CD4-positive, alpha-beta T cell treated with Interleukin-4 for 4 hours (primary cell): ENCODE measurements around the gene CYBB.
A peak's percentile ranks its signal among the peaks of the same experiment; 100 is the strongest.
"Not testable (repeated sequence)": the region's sequence is repeated elsewhere in the genome, so short reads cannot be mapped to it uniquely, and the experiment has no call there.

ENCODE experiments used
- DNase-seq: peaks from one replicate; pipeline ENCODE4 v3.0.0-alpha.2; 2020

CYBB gene

DNA sequence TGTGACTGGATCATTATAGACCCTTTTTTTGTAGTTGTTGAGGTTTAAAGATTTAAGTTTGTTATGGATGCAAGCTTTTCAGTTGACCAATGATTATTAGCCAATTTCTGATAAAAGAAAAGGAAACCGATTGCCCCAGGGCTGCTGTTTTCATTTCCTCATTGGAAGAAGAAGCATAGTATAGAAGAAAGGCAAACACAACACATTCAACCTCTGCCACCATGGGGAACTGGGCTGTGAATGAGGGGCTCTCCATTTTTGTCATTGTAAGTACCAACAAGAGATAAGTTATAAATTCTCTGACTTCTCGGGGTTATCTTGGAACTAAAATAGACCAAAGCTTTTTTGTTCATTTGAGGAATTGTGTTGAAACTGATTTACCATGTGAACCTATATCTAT lies at the start of gene CYBB:
CYBB (plus strand) TSS at position 203 of the 400 bp plus-strand sequence; CDS start at position 222, 19 bp downstream.
- DNase-seq = no peak

DNA sequence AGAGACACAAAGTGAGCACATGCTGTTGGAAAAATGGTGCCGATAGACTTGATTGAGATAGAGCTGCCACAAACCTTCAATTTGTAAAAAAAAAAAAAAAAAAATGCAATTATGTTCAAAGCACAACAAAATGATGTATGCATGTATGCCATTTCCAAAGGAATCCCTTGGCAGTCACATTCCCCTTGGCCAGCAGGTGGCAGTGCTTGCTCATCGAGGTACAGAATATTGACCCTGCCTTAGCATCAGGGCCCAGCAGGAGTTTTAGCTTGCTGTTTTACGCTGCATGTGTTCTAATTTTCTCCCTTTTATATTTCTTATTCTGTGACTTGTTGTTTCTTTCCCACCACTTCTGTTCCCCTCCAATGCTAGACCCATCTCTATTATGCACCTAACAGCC lies 34.5 kb upstream of the CYBB start:
- peak; percentile 71 for DNase-seq

GRCh38 chrX:37745835-37746217 lies 34.0 kb upstream of the CYBB start:
- DNase-seq = no peak

- peak; percentile 10 for DNase-seq
Measured at GRCh38 chrX:37746218-37746941, 33.5 kb upstream of the CYBB start.

- DNase-seq = no peak
Measured at GRCh38 chrX:37746951-37747350, 32.9 kb upstream of the CYBB start.

DNA sequence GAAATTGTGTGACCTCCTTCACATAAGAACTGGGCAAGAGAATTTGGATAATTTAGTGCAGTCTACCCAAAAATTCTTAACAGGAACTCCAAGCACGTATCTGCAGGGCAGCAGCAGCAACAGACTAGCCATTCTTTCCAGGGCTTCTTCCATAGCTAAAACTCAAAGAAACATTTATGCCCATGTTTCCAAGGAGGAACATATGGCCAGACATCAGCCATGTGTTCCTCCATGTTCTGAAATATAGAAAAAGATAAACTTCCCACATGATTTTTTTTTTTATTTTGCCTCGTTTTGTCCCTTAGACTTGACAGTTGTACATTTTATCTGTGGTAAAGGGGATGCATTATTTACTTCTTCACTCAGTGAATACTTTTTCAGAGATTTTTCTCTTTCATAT lies 27.6 kb upstream of the CYBB start:
- DNase-seq = no peak

- DNase-seq = no peak
Measured at GRCh38 chrX:37752936-37753335, 26.9 kb upstream of the CYBB start.

GRCh38 chrX:37753384-37753783 lies 26.5 kb upstream of the CYBB start:
- DNase-seq = no peak

- DNase-seq = no peak
Measured at GRCh38 chrX:37754516-37754915, 25.3 kb upstream of the CYBB start.

GRCh38 chrX:37755025-37755424 lies 24.8 kb upstream of the CYBB start:
- peak; percentile 40 for DNase-seq

DNA sequence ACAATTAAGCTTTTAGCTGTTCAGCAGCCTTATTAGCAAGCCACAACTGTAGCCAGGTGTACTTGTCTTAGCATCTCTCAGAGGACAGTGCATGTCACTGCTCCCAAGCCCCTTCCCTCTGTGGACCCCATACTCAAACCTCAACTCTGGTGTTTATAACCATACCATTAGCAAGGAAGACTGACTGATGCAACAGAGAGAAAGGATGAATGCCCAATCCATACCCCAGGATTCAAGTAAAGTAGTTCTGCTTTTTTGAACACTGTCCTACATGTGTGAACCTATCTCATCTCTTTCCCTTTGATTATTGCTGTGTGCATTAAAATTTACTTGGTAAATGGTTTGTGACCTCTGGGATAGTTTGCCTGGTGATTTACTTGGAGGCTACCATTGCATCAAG lies 22.8 kb upstream of the CYBB start:
- DNase-seq = no peak

- no peak for DNase-seq
Measured at GRCh38 chrX:37759351-37759750, 20.5 kb upstream of the CYBB start.

DNA sequence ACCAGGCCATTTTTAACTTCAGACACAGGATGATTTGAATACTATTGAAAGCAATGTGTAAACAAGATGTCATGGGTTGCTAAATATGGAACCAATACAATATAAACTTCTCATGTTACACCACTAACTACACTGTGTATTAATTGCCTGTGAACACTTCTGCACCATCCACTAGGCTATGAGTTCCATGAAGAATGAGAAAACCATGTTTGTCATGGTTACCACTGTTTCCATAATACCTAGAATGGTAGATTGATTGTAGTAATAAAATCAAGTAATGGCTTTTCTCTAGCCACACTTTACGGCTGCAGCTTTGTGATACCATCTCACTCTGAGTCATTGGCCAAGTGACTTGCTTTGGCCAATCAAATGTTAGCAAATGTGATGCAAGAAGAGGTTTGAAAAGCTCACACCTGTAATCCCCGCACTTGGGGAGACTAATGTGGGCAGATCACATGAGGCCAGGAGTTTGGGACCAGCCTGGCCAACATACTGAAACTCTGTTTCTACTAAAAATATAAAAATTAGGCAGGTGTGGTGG lies 19.9 kb upstream of the CYBB start:
- no peak for DNase-seq

- no peak for DNase-seq
Measured at GRCh38 chrX:37763400-37763799, 16.5 kb upstream of the CYBB start.

GRCh38 chrX:37765507-37765906 lies 14.4 kb upstream of the CYBB start:
- no peak for DNase-seq

DNA sequence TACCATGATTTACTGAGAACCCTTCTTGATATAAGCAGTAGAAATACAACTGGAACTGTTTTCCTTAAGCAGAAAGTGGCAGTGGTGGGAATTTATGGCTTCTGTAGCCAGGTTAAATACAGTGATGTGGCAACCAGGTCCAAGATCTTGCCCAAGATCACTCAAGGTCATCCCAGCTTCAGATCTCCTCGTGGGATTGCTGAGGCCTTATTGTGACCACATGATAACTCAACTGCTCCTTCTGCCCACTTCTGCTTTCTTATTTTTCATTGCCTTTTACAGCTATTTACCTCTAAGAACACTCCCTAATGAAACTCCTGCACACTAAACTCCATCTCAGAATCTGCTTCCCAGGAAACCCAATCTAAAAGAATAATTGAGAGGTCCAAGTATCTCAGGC lies 12.4 kb upstream of the CYBB start:
- no peak for DNase-seq

GRCh38 chrX:37768866-37769265 lies 11.0 kb upstream of the CYBB start:
- not testable (repeated sequence) for DNase-seq

DNA sequence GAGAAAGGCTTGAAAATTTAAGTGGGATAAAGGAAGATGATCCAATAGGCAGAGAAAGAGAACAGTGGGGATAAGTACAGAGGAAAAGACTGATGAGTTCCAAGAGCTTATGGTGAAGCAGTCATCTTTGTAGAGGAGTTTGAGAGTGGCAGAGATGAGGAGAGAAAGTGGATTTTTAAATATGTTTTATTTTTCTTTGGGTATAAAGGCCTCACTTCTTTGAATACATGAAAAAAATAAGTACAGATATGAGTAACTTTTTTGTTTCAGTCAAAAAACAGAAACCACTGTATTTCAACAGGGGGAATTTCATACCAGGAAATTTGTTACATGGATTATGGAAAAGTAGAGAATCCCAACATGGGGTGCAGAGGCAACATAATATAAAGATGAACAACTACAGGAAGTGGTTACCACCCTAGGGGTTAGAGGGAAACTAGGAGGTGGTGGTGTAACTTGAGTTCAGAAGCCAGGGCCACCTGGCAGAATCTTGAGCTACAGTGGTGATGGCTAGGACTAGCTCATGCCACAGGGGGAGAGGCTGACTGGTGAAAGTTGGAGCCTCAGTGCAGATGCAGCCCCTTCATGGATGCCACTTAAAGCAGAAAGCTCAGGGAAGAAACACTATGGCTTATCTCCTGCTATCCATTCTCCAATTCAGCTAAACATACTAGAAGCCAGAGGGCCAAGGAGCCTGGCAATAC lies 3.4 kb upstream of the CYBB start:
- DNase-seq = no peak

- no peak for DNase-seq
Measured at GRCh38 chrX:37776987-37777325, 2.9 kb upstream of the CYBB start.

DNA sequence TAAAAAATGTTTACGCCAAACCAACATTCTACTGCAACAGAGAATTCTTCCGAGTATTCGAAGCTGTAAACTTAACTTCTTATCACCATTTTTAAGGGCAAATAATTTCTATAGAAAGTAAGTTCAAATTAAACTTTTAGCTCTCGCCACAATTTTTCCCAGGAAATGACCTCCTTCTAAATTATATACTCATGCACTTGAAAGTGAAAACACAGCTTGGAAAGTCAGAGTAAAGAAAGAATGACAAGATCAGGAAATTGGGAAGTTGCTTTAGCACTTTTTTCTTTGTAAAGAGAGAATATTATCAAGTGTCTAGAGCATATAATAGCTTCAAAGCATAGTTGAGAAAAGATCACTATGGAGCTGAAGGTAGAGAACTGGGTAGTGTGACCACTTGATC lies 1.2 kb downstream of the CYBB start:
- no peak for DNase-seq

- no peak for DNase-seq
Measured at GRCh38 chrX:37781814-37782213, 2.0 kb downstream of the CYBB start.

DNA sequence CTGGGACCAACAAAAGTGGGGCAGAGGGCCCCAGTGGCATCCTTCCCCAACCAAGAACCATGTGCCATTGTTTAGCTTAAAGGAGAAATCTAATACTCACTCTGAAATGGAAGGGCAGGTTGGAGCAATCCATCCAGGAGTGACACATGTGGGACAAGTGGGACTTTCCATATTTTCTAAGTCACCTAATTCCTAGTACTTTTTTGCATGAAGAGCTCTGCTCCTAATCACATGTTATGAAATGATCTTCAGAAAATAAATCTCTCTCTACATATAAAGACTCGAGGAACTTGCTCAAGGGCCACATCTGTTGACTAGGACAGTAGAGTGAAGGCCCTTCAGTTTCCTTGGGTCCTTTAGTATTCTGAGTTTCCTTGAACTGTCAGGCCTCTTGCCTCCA lies 2.5 kb downstream of the CYBB start:
- DNase-seq = no peak

- DNase-seq = no peak
Measured at GRCh38 chrX:37783305-37783704, 3.4 kb downstream of the CYBB start.

DNA sequence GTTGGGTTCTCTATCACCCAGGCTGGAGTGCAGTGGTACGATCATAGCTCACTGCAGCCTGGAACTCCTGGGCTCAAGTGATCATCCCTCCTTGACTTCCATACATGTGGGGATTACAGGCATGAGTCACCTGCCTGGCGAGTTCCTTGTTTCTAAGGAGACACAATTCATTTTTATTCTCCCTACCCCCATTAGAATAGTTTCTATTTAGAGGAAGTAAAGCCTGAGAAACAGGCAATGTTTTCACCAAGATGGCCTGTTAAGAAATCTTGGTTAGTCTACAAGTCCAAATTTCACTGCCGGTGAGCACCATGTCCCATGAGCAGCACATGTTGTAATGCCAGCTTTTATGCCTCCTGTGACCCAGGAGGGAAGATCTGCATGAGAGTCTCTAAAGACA lies 5.7 kb downstream of the CYBB start:
- DNase-seq = no peak
